H54 (cell line): Measurements from ENCODE around the gene ASAP3.

Source experiments
- DNase-seq: peaks from one replicate; pipeline ENCODE4 v3.0.0; 2011; ENCODE audit warnings: low spot score, mixed read lengths; ENCODE audit not compliant: insufficient read length
- FAIRE-seq: peaks from 3 replicates; lab custom pipeline; 2011; peaks lifted over from hg19 to GRCh38; lab: Jason Lieb, UNC
- POLR2A ChIP-seq: IDR thresholded peaks from 2 replicates; pipeline ENCODE4 v1.6.1; 2011; ENCODE audit warnings: low read depth, mild to moderate bottlenecking, low read length

The ASAP3 gene

DNA sequence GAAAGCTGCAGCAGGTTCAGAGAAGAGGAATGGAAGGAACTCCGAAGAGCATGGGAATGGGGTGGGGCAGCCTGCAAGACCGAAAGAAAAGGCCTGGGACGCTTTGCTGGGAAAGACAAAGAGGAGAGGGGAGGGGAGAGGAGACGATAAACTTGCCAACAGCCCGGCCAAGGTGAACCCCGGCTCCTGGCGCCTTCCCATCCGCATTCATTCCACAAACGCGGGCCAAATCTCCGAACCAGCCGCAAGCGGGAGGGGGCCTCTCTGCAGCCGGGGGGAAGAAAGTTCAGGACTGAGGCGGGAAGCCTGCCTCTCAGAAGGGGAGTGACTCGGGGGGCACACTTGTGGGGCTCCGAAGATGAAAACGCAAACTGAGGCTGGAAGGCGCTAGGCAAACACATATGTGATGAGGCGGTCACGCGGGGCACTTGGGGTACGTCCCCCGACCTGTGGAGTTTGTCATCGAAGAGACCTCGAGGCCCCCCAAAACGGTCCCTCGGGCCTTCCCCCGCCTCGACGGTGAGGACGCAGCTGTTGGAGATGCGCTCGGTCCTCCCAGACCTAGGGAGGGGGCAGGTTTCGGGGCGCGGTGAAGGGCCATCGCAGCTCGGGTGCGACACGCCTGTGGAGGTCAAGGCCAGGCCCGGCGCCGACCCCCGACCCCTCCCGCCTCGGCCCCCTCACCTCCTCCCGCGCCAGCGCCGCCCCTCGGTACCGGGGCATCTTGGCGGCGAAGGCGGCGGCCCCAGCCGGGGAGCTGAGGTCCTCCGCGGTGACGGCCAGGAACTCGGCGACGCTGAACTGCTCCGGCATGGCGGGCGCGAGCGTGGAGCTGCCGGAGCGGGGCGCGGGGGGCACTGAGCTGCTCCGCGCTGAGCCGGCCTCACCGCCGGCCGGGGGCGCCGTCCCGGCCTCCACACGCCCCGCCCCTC lies at the start of gene ASAP3:
ASAP3 (minus strand) TSS at position 859 of the 932 bp plus-strand sequence; CDS start at position 813, 46 bp downstream.
- DNase-seq (no peak), FAIRE-seq (no peak)
- TF ChIP-seq POLR2A: peak; percentile 74

DNA sequence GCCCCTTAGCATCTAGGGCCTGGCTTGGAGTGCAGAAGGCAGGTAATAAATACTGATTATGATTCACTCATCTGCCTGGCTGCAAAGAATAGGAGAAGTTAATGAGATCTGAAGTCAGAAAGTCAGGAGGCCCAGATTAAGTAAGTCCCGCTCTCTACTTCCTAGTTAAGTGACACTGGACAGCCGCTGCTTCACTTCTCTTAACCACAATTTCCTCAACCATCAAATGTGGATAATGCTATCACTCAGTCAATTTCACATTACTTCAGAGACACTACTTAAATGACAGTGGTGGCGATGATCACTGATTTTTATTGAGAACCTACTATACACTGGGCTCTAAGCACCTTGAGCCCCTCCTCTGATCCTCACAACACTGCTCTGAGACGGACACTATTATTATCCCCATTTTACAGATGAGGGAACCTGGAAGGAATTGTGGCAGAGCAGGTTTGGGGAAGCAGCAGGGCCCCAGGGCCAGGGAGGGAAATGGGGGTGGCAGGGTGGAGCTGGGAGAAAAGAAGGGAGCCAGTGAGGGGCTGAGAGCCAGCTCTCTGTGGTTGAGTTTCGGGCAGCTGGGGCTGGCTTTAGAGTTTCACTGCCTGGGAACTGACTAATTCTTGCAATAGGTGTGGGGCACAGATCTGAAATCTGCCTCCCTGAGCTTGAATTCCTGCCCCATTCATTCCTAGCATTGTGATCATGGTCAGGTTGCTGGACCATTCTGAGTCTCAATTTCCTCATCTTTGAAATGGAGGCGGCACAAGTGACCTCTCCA lies 49.5 kb upstream of the ASAP3 start:
- no peak for DNase-seq
- no peak for TF ChIP-seq POLR2A
- no peak for FAIRE-seq

DNA sequence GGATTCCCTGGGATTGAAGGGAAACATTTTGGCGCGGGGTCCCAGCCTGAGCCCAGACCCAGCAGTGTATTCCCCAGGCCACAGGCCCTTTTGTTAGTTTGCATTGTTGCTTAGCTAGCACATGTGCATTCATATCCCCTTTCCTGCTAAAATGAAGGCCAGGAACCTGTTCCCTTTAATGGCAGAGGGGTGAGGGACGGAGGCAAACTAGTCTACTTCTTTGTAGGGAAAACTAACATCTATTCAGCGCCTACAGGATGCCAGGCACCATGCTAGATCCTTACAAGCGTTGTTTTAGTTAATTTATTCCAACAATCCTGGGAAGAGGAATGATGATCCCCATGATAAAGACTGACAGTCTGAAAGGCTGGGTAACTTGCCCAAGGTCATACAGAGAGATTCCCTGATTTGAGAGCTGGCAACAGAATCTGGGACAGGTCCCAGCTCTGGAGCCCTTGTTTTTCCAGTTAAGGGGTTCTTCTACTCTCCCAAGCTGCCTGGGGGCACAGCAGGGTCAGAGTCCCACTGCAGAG lies 47.6 kb upstream of the ASAP3 start:
- FAIRE-seq: no peak
- no peak for TF ChIP-seq POLR2A
- DNase-seq: no peak

DNA sequence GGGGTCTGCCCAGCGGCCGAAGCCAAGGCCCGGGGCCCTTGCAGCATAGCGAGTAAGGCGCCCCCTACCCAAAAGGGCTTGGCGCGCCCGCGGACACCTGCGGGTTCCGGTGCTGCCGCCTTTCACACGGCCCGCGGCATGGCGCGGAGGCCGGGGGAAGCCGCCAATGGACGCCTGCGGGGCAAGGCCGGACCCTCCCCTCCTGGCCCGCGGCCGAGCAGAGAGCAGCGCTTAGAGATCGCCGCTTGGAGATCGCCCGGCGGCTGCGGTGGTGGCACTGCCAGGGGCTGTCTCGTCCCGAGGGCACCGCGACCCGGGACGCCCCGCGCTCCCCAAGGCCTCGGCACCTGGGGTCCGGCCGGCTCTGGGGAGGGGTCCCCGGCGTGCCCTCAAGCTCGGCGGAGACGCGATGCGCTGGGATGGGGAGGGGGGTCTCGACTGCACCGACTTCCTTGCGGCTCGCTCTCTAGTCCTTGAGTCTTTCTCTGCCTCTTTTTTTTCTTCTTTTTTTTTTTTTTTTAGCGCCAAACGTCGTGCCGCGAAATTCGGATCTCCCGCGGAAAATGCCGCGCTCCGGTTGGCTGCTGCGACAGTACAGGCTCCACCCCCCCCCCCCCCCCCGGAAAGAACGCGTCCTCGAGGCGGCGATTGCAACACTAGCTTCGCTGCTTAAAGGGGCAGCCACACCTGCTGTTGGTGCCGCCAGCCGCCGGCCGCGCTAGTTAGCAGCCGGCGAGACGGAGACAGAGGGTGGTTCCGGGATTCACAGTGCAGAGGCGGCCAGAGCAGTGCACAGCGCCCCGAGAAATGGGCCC lies 47.0 kb upstream of the ASAP3 start, which contains the start of gene E2F2:
E2F2 (minus strand) TSS at position 487 of the 815 bp plus-strand sequence; CDS start at position 47, 440 bp downstream.
- DNase-seq (peak; percentile 54), FAIRE-seq (no peak)
- TF ChIP-seq POLR2A: peak; percentile 13; the same call in 1 of the 2 replicates

DNA sequence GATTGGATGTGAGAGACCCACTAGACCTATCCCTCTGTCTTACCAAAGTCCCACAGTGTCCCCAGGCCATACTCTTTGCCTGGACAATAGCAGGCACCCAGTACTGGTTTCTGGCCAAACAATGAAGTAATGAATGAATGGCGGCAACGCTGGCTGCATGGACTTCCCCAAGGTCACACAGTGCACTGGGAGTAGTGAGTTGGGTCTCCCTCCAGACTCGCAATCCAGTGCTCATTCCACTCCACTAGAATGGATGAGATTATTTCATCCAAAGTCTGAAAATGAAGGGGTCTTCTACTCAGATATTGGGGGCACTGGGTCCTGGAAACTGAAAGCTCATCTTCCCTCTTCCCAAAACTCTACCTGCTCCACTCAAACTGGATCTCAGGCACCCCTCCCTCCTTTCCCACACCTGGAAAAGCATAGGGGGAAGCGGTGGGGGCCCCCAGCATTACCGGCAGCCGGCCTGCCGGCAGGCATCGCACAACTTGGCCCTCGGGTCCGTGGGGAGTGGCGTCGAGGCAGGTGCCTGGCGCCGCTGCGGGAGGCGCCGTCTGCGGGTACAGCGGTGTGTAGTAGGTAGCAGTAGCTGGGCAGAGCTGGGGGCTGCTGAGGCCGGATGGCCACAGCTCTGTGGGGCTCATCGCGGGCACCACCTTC lies 46.2 kb upstream of the ASAP3 start:
- FAIRE-seq (no peak), DNase-seq (no peak)
- no peak for TF ChIP-seq POLR2A

DNA sequence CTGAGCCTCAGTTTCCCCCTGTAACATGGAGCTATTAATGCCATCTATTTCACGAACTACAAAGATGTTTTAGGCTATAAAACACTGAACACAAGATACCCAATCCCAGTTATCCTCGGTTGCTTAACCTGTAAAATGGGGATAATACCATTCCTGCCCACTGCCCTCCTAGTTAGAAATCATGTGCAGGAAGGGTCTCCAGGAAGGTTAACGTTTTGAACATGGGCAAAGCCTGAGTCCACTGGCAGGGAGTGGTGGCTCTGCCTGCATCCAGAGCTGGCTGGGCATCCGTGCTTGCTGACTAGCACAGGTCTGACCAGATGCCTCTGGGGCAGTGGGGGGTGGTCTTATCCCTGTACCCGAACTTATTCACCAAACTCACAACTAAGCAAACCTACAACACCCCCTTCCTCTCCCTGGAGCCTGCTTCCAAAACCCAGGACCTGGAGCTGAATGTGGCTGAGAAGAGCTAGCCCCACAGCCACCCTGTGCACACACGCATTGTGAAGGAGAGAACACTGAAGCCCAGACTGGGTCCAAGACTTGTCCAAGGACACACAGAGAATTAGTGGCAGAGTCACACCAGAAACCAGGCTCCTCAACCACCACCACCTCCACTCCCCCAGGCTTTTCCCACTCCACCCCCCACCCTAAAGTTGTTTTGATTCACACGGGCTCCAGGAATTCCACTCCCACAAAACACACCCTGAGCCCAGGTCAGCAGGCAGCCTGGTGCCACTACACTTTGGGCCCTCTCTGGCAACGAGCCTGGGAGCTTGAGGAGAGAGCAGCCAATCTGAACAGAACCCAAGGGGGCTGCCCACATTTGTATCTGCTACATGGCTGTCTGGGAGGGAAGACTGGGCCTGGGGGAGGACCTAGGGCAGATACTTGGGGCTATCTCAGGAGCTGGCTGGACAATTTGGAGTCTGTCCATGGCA lies 45.4 kb upstream of the ASAP3 start:
- no peak for TF ChIP-seq POLR2A
- FAIRE-seq (no peak), DNase-seq (no peak)

DNA sequence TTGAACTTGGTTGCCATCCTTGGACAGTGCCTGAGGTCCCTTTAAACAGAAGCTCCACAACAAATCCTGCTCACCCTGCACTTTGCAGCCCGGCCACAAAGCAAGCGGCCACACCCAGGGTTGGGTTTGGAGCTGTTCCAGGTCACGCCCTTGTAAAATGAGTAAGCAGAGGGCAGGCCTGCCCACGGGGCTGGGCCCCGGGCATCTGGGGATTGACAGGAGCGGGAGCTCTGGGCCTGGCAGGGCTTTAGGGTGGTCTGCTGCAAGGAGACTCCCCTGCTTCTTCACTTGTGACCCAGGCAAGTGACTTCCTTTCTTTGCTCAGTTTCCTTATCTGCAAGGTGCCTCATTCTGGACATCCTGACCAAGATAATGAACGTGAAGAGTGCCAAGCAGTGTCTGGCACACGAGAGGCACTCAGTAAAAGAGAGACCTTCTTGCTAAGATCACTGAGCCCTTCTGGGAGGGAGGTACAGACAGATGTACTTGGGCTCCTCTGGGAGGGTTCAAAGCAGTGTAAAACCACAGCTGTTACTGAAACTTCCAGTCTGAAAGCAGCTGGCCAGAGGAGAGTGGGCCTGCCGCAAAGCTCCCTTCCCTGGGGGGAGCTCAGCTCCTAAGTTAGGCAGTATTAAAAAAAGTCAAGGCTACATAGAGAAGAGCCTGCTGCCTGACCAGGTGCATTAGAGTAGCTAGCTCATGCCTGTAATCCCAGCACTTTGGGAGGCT lies 44.4 kb upstream of the ASAP3 start:
- DNase-seq (peak; percentile 78), FAIRE-seq (peak; percentile 62)
- TF ChIP-seq POLR2A: no peak

DNA sequence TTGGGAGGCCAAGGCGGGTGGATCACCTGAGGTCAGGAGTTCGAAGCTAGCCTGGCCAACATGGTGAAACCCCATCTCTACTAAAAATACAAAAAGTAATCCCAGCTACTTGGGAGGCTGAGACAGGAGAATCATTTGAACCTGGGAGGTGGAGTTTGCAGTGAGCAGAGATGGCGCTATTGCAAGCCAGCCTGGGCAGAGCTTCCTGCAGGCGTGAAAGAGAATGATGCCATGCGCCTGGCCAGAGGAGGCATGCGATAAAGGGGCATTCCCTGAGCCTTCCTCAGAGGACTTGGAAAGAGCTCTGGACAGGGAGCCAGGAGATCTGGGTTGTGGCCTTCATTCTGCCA lies 43.9 kb upstream of the ASAP3 start:
- no peak for TF ChIP-seq POLR2A
- FAIRE-seq (no peak), DNase-seq (no peak)

DNA sequence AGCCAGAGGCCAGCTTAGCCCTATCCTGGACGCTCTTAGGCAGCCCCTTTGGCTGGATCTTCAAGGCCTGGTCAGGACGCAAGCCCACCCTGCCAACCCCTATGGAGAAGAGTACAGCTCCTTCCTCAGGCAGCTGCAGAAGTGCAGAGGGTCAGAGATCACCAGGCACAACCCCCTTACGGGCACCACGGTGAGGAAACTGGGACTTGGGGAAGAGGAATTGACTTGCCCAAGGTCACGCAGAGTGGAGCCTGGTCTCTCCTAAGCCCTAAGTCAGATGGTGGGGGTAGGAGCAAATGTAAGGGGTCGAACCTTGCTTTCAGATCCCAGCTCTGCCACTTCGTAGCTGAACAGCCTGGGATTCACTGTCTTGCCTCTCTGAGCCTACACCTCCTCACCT lies 43.4 kb upstream of the ASAP3 start:
- DNase-seq (no peak), FAIRE-seq (no peak)
- TF ChIP-seq POLR2A: no peak

DNA sequence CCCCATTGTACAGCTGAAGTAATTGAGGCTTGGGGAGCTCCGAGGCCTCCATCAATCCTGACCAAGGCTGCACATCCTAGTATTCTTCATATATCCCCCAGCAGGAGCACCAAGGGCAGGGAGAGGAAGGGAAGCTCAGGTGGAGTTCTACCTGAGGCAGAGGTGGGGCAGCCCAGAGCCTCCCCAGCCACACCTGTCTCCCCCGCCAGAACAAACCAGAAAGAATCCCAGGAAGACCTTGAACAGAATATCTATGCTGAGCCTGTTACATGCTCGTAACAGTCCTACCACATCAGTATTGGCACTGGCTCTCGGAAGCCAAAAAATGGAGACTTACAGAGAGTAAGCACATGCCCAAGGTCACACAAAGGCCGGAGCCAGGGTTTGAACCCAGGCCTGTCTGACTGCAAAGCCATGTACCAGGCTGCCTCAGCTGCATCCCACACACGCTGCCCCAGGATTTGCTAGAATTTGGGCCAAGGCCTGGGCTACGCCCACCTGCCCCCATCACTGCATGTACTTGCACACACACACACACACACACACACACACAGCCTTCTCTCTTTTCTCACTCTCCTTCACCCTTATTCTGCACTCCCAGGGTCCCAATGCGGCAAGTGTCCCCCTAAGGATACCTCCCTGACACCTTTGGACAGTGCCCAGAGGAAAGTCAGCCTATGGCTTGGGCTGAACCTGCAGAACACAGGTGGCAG lies 42.5 kb upstream of the ASAP3 start:
- DNase-seq: no peak
- no peak for FAIRE-seq
- TF ChIP-seq POLR2A: no peak
